Heart left ventricle (tissue), 13 donors: ENCODE data around the gene RTN3.

Experiments used
- CTCF ChIP-seq, 12 donors: fragments of 200-600 bp; sonication (generic) in 4 of 12; IDR thresholded peaks; one replicate each; pipeline versions ENCODE4 v1.5.0 to v1.8.0; 2018 to 2022; ENCODE audit warnings: antibody characterized with exemption in 12 of 12, mild to moderate bottlenecking in 5 of 12
- POLR2A ChIP-seq, 2 donors: fragments of 450-650 bp; IDR thresholded peaks; one replicate each; pipeline ENCODE4 v1.6.1; 2017; ENCODE audit warnings: antibody characterized with exemption in 2 of 2, mild to moderate bottlenecking in 2 of 2, moderate library complexity in 2 of 2
- donor health status: ischemic (EF 13 %, LVEDD 7.1; RV severe dilation, severe dysfunction).
- donor health status: DM: no; HTN: yes; CAD: no.
- donor health status: DM: no; HTN: no; CAD: no.
- donor health status: ischemic (EF 25% LVEDD 6.9; RV normal size, moderate dysfunction).
- donor health status: ischemic (EF 25% LVEDD 5.7; RV mildly dilated, moderate dysfunction).
- donor health status: ischemic (EF 35%, LVEDD 5.7; RV mildly dilated, moderate dysfunction).
- donor health status: nonischemic (EF 11% LVEDD 7.7; RV severe dilation, severe dysfunction).
- donor health status: DM: yes; HTN: yes; CAD: no.
- donor health status: PGD.
- donor health status: ischemic (EF 29% LVEDD 5.4; RV normal size, mild dysfunction).
- donor health status: nonischemic (EF 23%, LVEDD 6.1; RV moderate dilation, normal function).

GRCh38 chr11:63779039-63779438 is 97.7 kb downstream of the RTN3 start:
- TF ChIP-seq CTCF (IDR thresholded peaks at IDR 0.05) = no peak
- TF ChIP-seq POLR2A (IDR thresholded peaks at IDR 0.05) = no peak
